K562 (cell line): Measurements from ENCODE around the gene PRTN3.

Experiments used
- CC2D1A ChIP-seq: fragments of 450-650 bp; IDR thresholded peaks from 2 replicates; pipeline ENCODE4 v1.6.1; 2017; ENCODE audit warnings: mild to moderate bottlenecking
- E2F8 ChIP-seq: fragments of 450-650 bp; IDR thresholded peaks from 2 replicates; pipeline ENCODE4 v1.7.1; 2018; ENCODE audit warnings: mild to moderate bottlenecking, low read depth; ENCODE audit not compliant: partially characterized antibody
- ELF1 ChIP-seq: fragments of 200-800 bp; sonication (Bioruptor generic); IDR thresholded peaks from 2 replicates; pipeline ENCODE4 v1.6.1; 2016; ENCODE audit warnings: missing genetic modification characterization, missing compliant biosample characterization
- JUND ChIP-seq, 2 experiments: IDR thresholded peaks; 2 replicates in 1 of 2; 3 replicates in 1 of 2; pipeline ENCODE4 v1.6.1; 2011; ENCODE audit warnings: borderline replicate concordance in 2 of 2, low read depth in 2 of 2, low read length in 2 of 2, improper control_type of control experiment in 1 of 2, missing biosample characterization in 1 of 2, missing genetic modification characterization in 1 of 2, missing genetic modification reagents in 1 of 2
- TCF15 ChIP-seq: fragments of 250-450 bp; sonication (Bioruptor Pico); IDR thresholded peaks from 2 replicates; pipeline ENCODE4 v1.8.0; 2022; ENCODE audit warnings: moderate library complexity, mild to moderate bottlenecking, inconsistent platforms
- TSC22D4 ChIP-seq: fragments of 450-650 bp; IDR thresholded peaks from 2 replicates; pipeline ENCODE4 v1.6.1; 2016; ENCODE audit warnings: missing genetic modification characterization, missing biosample characterization, control low read depth

- TF ChIP-seq TSC22D4 (tag), result no peak
- TF ChIP-seq JUND (IDR thresholded peaks at IDR 0.05; ENCODE audit: borderline replicate concordance, low read depth, low read length), result no peak
- no peak for TF ChIP-seq JUND (tag; IDR thresholded peaks at IDR 0.05; ENCODE audit: borderline replicate concordance, low read depth, low read length)
- no peak for TF ChIP-seq ELF1 (tag)
- no peak for TF ChIP-seq CC2D1A
- TF ChIP-seq E2F8, result no peak
- TF ChIP-seq TCF15, result no peak
These were observed 29.8 kb upstream of the PRTN3 start for GRCh38 chr19:810883-811489.
